ENCODE measurements around the gene LGALS9.
A peak's percentile ranks its signal among the peaks of the same experiment; 100 is the strongest.
"Not testable (repeated sequence)": the region's sequence is repeated elsewhere in the genome, so short reads cannot be mapped to it uniquely, and the experiment has no call there.

Gene LGALS9

DNA sequence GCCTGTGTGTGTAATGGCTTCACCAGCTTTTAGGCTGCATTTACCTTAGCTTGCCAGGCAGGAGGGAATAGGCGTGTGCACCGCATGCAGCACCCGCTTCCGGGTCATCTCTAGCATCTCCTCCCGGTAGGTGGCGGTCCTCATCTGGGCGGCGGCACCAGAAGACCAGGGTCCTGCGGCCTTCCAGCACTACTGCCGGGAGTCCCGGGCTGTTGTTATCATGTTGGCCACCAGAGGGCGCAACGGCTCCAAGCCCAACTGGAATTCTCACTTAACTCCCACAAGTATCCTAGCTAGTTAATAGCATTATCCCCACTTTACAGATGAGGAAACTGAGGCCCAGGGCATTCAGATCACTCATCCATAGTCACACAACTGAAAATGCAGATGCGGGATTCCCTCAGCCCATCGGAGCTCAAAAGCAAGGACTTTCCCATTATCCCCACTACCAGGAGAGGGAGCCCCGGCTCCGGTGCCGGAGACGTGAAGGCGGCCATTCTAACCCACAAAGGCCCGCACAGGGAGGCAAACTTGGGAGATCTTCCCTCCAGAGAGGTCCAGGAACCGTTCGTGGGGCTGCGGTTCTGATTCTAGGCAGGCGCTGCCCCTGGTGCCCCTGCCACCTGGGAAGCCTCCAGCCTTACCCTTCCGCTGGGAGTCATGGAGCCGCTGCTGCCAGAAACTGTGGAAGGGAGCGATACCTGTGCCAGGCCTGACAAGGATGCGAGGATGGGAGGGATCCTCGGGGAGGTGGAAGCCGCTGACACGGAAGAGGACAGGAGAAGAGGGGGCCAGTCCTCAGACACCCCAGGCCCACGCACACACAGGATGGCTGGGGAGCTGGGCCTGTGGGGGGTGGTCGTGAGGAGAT, 23.9 kb downstream of the LGALS9 start:
- DNase-seq (ENCODE audit: low read depth): peak; percentile 46

DNA sequence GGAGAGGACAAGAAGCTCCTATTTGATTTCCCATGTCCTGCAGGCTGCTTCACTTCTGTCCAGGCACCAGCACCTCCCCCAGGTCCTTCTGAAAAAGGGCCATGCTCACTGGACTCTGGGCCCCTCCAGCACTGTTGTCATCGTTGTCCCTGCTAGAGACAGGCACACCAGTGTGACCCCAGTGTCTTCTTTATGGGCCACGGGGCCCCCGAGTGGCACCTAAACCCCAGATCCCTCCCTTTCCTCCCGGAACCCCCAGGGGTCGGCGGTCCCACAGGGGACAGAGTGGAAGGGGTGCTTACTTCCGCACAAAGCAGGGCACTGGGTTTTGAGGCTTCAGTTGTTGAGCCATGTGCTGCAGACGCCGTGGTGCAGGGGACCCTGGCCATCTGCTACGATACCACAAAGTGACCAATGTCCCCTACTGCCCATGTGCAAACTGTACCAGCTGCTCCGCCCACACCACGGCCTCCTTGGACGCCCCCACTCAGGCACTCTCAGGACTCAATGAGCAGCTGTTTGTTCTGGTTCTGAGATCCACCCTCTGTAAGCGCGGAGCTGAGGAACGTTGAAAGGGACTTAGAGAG, 24.6 kb downstream of the LGALS9 start:
- not testable (repeated sequence) for DNase-seq (ENCODE audit: low read depth)

DNA sequence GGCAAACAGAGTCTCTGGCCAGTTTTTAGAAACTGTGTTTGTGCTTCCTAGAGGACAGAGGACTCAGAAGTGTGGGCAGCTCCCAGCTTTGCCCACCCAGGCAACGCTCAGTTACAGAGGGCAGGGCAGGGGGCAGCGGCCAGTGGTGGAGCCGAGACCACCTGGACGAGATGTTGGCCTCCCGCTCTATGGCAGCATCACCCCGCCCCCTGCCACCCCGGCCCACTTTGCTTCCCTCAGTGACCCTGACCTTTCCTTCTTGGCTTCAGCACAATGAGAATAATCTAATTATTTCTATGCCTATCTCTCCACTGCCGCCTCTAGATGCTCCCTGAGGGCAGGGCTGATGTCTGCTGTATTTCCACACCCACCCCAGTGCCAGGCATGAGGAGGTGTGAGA, 25.6 kb downstream of the LGALS9 start:
- DNase-seq (ENCODE audit: low read depth): not testable (repeated sequence)

DNA sequence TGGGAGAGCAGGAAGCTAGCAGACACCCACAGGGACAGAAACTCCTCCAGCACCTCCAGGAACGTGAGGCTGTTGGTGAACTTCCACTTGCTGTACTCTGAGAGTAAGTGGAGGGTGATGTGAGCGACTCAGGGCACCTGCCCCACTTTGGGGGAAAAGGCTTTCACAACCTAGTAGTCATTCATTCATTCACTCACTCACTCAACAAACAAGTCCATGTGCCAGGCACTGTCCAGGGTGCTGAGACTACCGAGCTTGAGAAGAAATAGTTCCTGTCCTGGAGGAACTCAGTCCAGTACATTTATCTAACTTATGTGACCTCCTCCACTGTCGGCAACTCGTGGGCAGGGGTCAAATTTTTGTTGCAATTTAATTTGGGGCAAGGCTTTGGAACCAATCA, 26.6 kb downstream of the LGALS9 start:
- DNase-seq (ENCODE audit: low read depth): no peak

DNA sequence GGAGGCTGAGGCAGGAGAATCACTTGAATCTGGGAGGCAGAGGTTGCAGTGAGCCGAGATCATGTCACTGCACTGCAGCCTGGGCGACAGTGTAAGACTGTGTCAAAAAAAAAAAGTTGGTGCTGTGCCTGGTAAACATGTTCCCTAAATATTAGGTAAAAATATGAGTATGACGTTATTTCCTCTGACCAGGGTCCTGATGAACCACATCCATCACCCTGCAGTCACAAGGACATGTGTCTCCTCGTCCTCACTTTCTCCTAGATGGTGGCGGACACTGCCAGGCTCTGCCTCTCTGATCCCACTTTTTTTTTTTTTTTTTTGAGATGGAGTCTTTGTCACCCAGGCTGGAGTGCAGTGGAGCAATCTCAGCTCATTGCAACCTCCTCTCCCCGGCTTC, 28.7 kb downstream of the LGALS9 start:
- DNase-seq (ENCODE audit: low read depth): no peak

DNA sequence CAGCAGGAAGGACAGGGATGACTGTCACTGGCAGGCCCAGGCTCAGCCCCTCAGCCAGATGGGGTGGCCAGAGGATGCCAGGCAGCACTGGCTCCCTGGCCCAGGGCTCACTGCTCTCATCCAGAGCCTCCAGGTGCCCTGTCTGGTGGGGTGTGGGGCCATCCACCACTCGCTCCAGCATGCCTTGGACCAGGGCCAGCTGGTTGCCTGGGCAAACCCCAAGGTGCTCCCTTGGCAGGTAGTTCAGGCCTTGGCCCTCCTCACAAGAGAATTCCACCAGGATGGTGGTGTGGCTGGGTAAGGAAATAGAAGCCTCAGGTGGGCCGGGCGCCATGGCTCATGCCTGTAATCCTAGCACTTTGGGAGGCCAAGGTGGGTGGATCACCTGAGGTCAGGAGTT, 29.4 kb downstream of the LGALS9 start:
- DNase-seq (ENCODE audit: low read depth): no peak

DNA sequence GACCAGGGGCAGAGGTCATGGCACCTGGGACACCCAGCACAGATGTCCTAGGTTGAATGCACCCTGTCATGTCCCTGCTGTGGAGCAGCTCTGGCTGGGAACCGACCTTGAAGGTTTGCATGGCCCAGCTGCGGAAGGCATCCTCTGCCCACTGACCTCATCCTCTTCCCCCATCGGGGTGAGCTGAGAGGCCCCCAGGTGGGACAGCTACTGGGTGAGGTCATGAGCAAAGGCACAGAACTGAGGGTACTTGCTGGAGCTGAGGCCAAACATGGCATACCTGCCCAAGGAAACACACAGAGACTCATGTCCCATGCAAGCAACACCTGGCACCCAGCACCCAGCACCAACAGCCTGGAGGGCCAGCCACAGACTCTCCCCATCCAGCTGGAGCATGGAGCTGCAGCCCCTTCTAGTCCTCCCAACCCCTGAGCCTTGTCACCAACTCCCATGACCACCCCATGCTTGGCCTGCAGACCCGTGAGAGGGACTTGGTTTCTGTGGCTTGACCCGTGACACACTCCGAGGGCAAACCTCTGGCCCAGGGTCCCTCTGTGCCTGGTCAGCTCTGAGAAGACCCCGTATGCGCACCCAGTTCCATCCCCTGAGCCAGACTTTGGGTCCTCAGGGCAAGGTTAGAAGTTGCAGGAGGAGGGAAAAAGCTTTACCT, 33.1 kb downstream of the LGALS9 start:
- DNase-seq (ENCODE audit: low read depth): no peak

DNA sequence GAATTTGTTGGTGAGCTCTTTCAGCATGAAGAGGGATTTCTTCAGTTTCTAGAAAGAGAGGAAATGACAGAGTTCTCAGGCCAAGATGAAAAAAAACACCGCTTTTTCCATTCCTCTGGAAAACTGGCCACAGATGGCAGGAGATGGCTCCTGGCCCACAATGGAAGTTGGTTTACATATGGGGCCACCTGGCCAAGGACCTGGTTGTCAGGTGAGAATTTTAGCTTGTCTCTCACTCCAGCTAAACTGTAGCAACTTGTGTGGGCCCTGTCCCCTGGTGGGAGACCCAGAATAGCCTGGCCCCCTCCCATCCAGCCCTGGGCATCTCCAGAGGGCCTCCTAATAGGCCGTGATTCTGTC, 33.6 kb downstream of the LGALS9 start:
- no peak for DNase-seq (ENCODE audit: low read depth)

DNA sequence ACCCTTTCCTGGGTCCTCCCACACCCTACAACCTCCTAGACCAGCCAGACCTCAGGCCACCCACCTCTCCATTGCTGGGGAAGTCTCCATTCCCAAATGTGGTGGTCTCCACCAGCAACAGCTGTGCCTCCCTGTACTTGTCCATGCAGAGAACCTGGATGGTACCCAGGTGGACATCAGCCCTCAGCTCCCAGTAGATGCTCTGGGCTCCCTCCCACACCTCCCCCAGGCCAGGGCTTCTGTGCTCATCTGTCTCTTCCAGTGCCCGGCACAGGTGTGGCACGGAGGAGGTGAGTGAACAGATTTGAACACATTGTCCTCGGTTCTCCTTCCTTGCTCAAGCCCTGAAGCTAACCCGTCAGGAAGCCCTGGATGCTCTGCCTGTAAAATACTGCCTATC, 34.6 kb downstream of the LGALS9 start:
- DNase-seq (ENCODE audit: low read depth): no peak

DNA sequence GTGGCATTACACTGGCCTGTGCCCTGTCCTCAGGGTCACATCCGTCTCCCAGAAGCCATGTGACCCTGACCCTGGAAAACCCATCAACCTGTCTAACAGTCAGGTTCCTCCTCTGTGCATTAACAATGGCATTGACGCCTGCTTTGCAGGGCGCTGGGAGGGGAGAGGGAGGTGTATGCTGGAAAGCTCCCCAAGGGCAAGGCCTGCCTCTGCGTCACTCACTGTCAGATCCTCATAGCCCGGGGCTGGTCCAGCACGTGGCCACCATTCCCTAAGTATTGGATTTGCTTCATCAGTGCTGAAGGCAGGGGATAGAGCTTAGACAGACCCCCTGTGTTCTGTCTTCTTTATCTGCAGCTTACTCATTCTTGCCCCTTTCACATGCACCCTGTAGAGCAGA, 35.3 kb downstream of the LGALS9 start:
- DNase-seq (ENCODE audit: low read depth): not testable (repeated sequence)

DNA sequence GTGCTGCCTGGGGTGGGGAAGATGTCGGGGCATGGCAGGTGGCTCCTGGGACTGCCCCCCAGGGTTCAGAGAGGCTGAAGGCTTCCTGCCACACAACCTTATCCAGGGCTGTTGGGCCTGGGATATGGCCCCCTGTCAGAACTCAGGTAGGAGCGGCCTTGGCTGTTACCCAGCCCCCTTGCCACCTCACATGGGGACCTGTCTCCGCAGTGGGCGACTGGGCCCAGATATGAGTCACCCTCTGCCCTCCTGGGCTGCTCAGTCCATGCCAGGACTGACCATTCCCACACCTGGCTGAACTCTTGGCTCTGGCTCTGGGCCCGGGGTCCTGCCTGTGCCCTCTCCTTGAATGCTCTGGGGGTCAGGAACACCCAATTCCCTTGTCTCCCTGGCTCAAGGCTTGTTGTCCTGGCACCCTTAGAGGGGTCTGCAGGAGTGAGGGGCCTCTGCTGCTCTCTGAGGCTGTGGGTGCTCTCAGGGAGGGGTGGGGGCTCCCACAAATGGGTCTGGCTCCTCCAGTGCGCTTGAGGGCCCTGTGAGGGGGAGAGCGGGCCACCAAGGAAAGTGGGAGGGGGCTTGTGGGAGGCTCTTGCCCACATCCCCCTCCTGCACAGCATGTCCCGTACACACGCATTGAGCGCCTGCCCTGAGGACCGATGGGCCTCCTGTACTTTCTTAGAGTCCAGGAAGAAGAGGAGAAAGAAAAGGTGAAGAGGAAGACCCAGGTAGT, 36.0 kb downstream of the LGALS9 start:
- DNase-seq (ENCODE audit: low read depth): no peak

DNA sequence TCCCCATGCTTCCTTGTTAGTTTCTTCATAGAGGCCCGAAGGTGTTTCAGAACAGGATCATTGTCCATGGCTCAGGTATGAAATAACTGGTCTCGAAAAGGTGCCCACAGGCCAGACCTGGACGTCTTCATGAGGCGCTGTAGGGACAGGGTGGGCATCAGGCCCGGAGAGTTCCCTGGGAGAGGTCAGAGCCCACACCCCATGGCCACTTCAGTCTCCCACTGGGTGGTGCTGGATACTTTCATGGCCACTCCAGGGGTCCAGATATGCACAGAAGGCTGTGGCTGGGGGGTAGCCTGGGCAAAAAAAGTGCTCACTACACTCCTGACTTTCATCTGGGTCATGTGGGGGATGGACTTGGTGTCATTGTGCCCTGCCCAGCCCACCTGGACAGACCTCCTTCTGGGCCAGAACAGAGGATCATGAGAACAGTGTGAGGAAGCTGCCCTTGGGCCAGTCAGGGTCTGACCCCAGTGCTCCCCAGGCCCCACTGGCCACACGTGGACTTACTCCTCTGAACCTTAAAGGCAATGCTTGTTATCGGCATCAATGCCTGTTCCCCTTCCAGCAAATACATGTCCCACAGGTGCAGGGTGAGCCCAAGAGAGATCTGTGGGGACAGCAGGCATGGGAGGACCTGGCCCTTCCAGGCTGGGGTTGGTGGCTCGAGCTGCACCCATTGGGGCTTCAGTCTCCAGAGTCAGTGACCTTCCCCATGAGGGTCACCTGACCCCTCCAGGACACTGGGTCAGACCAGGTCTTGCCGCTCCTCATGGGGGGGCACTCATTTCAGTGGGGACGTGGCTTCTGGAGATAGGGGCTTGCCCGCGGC, 36.9 kb downstream of the LGALS9 start:
- no peak for DNase-seq (ENCODE audit: low read depth)

DNA sequence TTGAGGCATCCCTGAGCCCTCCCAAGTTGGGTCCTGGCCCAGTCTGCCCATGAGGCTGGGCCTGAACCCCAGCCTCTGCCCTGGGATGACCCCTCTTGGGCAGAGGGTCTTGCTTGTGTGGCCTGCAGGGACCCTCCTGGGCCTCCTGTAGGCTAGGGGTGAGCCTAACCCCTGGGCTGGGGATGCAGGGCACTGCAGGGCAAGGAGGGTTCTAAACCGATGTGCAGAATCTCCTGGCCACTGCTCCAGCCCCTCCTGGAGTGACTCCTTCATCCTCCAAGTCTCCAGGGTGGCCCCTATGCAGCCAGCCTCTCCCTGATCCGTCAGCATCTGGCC, 37.5 kb downstream of the LGALS9 start:
- no peak for DNase-seq (ENCODE audit: low read depth)

DNA sequence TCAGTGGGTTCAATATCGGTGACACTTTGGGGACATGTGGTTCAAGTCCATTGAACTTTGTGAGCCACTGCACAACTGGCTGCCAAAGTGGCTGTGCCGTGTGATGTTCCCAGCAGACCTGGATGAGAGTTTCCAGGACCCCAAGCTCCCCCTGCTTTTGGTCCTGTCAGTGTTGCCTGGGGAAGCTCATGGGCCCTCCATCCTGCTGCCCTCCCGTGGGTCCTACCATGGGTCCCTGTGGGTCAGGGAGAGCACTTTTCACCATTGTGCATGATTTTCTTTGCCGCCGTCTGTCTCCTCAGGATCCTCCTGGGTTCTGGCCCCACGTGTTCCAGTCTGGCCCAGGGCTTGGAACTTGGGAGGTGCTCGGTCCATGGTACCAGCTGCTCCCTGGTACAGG, 38.1 kb downstream of the LGALS9 start:
- DNase-seq (ENCODE audit: low read depth): no peak

DNA sequence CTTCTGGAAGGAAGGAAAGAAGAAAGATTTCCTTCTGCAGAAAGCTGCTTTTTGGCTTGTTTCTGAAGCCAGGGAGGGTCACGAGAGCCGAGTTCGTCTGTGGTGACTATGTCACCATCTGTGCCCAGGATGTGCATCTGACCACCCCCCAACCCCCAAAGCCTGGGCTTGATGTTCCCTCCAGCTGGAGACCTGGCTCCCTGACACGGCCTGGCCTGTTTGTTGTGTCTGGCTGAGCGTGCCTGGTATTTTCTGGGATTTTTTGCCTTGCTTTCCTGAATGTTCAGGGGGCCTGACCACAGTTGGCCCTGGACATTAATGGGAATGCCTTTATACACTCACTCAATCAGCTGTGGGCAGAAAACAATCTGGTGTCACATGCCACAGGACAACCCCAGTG, 38.9 kb downstream of the LGALS9 start:
- no peak for DNase-seq (ENCODE audit: low read depth)

DNA sequence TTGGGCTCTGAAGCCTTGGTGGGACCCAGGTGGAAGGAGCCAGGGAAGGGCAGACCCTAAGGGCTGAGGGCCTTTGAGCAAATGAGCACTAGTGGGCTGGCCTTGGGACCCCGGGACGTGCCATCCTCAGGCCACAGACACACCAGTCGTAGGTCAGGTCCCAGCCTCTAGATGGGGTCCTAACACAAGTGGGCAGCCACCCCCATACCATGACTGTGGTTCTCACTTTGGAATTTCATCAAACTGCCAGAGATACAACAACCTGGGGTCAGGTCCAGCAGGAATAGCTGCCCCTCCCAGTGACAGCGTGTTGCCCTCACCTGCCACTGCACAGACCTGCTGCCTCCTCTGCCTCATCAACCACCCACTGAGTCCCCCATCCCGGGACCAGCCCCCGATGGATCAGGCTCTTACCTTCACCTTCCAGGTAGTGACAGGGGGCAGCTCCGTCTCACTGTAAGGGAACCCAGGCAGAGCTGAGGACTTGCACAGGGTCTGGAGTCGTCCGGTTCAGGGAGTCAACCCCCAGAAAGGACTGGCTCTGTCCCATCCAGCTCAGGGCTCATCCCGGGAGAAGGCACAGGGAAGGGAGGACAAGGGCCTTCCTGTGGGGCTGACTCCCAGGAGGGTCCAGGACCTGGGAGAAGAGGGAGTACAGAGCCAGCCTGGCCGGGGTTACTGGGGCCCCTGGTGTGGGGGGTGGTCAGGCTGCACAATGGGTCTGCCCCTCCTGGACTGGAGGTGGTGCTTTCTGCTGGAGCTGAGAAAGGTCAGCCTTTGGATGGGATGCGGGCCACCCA, 40.0 kb downstream of the LGALS9 start:
- no peak for DNase-seq (ENCODE audit: low read depth)

DNA sequence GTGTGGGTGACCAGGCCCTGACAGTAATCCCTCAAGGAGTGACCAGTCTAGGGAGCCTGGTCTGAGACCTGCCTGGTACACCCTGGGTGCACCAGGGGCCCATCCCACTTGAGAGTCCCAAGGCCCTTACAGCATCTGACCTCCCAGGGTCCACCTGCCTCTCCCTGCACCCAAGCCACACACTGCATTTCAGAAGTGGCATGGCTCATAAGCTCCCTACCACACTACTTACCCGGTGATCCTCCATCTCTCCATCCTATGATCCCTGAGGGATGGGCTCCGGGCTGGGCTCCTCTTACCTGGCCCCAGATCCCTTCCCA, 40.6 kb downstream of the LGALS9 start:
- no peak for DNase-seq (ENCODE audit: low read depth)

DNA sequence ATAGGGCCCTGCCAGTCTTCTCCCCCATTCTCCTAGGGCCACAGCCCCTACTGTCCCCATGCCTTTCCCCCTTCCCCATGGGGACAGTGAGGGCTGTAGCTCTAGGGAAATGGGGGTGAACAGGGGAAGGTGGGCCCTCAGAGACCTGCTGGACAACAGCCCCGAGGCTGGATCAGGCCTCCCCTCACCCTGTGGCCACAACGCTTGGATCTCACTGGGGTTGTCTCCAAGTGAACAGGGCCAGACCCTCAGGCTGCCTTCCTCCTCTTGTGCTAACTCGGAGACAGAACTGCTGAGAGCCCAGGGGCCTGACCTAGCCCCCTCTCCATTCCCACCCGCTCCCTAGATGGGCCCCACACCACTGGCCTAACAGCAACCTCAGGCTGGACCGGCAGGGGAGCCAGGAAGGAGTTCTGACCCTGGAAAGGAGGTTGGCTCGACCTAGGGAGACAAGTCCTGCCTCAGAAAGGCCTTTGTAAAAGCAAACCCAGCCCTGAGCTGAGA, 41.0 kb downstream of the LGALS9 start:
- not testable (repeated sequence) for DNase-seq (ENCODE audit: low read depth)

DNA sequence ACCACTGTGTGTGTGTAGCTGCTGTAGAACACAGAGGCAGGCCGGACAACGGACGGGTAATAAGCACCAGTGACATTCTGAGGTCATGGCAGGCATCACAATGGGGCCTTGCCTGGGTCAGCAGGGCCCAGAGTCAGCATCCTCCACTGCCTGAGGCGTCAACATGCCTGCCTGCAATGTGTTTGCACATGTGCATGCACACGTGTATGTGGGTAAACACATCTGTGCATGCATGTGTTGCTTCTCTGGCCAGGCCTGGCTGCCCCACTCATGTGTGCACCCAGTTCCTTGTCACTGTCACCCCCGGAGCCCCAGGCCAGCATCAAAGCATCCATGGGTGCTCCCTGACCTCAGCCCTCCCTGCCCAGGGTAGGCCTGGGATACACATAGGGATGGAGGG, 43.3 kb downstream of the LGALS9 start:
- no peak for DNase-seq (ENCODE audit: low read depth)

DNA sequence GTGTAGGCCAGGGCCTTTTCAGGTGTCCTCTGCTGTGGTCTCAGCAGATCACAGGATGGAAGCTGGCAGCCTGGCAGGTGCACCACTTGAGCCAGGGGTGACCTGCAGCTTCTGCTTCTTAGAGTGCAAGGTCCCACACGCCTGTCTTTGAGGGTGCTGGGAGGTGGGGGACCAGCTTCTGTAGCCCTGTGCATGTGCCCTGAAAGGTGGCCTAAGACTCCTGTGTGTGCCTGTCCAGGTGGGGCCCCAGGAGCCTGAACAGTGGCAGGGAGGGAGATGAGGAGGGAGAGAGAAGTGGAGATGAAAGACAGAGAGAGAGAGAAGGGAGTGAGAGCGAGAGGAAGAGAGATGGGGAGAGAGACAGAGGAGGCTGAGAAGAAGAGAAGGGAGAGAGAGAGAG, 46.2 kb downstream of the LGALS9 start:
- no peak for DNase-seq (ENCODE audit: low read depth)

DNA sequence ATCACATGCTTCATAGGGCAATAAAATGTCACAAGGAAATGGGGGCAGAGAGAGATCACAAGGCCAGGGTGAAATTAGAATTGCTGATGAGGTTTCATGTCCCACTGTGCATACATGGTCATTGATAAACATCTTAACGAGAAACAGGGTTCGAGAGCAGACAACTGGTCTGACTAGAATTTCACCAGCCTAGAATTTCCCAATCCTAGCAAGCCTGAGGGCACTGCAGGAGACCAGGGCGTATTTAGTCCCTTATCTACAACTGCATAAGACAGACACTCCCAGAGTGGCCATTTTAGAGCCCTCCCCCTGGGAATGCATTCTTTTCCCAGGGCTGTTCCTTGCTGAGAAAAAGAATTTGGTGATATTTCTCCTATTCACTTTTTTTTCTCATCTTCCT, 55.3 kb downstream of the LGALS9 start:
- not testable (repeated sequence) for DNase-seq (ENCODE audit: low read depth)

Measured in activated T-helper 9 cell treated with anti-CD3 and anti-CD28 coated beads, Interleukin-2, amount 50 U/mL, for 16 hours (primary cell).